ENCODE data around the gene ACBD7. TPM values are rescaled to one million over a fixed set of nuclear protein-coding genes. Genes with fewer than 3 reads are reported as not detected.

The ACBD7 gene
- total and polyA plus RNA-seq, 9 of the 15 experiments (the other 6 are each of a cell fraction or from before 2014, with no cell fraction given) = 0.21 to 3.2 (median 0.84) TPM

DNA sequence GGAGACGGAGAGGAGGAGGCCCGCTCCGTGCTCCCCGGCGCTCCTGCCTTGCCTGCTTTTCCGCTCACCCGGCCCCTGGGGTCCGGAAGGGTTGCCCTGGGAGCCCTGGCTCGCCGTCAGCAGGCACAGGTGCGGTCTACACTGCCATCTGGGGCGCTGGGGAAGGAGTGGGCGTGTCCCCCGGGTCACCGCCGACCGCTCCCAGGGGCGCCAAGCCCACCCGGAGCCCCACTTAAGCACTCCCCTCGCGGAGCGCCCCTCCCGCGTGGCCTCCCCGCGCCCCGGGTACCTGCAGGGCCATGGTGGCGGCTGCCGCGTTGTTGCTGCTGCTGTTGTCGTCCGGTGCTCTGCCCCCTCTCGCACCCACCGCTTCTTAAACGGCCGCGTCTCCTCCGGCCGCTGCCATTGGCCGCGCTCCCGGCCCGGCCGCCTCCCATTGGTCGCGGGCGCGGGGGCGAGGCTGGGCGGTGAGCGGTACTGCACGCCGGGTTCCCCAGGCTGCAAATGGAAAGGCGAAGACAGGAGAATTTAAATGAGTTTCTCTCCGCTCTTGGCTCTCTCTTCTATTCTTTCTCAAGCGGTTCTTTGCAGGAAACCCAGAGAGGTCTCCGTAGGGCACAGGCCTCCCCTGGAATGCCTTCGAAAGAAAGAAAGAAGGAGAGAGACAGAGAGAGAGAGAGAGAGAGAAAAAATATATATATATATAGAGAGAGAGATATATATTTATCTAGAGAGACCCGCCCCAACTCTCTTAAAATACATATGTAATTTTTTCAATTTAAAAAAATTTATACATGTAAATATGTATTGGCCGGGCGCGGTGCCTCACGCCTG, at the start of gene ACBD7 (continued):
- TF ChIP-seq, protein P1, sequence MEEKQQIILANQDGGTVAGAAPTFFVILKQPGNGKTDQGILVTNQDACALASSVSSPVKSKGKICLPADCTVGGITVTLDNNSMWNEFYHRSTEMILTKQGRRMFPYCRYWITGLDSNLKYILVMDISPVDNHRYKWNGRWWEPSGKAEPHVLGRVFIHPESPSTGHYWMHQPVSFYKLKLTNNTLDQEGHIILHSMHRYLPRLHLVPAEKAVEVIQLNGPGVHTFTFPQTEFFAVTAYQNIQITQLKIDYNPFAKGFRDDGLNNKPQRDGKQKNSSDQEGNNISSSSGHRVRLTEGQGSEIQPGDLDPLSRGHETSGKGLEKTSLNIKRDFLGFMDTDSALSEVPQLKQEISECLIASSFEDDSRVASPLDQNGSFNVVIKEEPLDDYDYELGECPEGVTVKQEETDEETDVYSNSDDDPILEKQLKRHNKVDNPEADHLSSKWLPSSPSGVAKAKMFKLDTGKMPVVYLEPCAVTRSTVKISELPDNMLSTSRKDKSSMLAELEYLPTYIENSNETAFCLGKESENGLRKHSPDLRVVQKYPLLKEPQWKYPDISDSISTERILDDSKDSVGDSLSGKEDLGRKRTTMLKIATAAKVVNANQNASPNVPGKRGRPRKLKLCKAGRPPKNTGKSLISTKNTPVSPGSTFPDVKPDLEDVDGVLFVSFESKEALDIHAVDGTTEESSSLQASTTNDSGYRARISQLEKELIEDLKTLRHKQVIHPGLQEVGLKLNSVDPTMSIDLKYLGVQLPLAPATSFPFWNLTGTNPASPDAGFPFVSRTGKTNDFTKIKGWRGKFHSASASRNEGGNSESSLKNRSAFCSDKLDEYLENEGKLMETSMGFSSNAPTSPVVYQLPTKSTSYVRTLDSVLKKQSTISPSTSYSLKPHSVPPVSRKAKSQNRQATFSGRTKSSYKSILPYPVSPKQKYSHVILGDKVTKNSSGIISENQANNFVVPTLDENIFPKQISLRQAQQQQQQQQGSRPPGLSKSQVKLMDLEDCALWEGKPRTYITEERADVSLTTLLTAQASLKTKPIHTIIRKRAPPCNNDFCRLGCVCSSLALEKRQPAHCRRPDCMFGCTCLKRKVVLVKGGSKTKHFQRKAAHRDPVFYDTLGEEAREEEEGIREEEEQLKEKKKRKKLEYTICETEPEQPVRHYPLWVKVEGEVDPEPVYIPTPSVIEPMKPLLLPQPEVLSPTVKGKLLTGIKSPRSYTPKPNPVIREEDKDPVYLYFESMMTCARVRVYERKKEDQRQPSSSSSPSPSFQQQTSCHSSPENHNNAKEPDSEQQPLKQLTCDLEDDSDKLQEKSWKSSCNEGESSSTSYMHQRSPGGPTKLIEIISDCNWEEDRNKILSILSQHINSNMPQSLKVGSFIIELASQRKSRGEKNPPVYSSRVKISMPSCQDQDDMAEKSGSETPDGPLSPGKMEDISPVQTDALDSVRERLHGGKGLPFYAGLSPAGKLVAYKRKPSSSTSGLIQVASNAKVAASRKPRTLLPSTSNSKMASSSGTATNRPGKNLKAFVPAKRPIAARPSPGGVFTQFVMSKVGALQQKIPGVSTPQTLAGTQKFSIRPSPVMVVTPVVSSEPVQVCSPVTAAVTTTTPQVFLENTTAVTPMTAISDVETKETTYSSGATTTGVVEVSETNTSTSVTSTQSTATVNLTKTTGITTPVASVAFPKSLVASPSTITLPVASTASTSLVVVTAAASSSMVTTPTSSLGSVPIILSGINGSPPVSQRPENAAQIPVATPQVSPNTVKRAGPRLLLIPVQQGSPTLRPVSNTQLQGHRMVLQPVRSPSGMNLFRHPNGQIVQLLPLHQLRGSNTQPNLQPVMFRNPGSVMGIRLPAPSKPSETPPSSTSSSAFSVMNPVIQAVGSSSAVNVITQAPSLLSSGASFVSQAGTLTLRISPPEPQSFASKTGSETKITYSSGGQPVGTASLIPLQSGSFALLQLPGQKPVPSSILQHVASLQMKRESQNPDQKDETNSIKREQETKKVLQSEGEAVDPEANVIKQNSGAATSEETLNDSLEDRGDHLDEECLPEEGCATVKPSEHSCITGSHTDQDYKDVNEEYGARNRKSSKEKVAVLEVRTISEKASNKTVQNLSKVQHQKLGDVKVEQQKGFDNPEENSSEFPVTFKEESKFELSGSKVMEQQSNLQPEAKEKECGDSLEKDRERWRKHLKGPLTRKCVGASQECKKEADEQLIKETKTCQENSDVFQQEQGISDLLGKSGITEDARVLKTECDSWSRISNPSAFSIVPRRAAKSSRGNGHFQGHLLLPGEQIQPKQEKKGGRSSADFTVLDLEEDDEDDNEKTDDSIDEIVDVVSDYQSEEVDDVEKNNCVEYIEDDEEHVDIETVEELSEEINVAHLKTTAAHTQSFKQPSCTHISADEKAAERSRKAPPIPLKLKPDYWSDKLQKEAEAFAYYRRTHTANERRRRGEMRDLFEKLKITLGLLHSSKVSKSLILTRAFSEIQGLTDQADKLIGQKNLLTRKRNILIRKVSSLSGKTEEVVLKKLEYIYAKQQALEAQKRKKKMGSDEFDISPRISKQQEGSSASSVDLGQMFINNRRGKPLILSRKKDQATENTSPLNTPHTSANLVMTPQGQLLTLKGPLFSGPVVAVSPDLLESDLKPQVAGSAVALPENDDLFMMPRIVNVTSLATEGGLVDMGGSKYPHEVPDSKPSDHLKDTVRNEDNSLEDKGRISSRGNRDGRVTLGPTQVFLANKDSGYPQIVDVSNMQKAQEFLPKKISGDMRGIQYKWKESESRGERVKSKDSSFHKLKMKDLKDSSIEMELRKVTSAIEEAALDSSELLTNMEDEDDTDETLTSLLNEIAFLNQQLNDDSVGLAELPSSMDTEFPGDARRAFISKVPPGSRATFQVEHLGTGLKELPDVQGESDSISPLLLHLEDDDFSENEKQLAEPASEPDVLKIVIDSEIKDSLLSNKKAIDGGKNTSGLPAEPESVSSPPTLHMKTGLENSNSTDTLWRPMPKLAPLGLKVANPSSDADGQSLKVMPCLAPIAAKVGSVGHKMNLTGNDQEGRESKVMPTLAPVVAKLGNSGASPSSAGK (IDR thresholded peaks at IDR 0.05) = peak; percentile 90
- TF ChIP-seq CREM (IDR thresholded peaks at IDR 0.05; ENCODE audit: low read depth) (peak; percentile 45), ZNF253 (CRISPR knock-in tag; conservative IDR thresholded peaks at IDR 0.05) (no peak), ZNF263 (CRISPR knock-in tag; IDR thresholded peaks at IDR 0.05; ENCODE audit: borderline replicate concordance) (peak; percentile 84), YBX1 (IDR thresholded peaks at IDR 0.05) (no peak), CTBP1 (IDR thresholded peaks at IDR 0.05; ENCODE audit: borderline replicate concordance) (peak; percentile 68; the same call in 1 of the 2 replicates), ZNF384 (IDR thresholded peaks at IDR 0.05; ENCODE audit: low read depth, low read length) (no peak), ZNF76 (CRISPR knock-in tag; IDR thresholded peaks at IDR 0.05; ENCODE audit: borderline replicate concordance) (no peak), RB1 (IDR thresholded peaks at IDR 0.05; ENCODE audit: low read depth) (peak; percentile 55; the same call in 1 of the 2 replicates), HIVEP1 (CRISPR knock-in tag; IDR thresholded peaks at IDR 0.05) (no peak), NRF1 (conservative IDR thresholded peaks at IDR 0.05 in 1 of 2, IDR thresholded peaks at IDR 0.05 in 1 of 2) (peak in 1 of 2 experiments; percentile 25; a peak in 1 of 4 replicates), RBFOX2 (IDR thresholded peaks at IDR 0.05; ENCODE audit: low read depth, low read length) (peak; percentile 63), NCOA4 (IDR thresholded peaks at IDR 0.05; ENCODE audit: partially characterized antibody) (no peak), HNRNPK (IDR thresholded peaks at IDR 0.05; ENCODE audit: low read depth, low read length, poor library complexity, severe bottlenecking) (no peak)
- TF ChIP-seq, protein P2, sequence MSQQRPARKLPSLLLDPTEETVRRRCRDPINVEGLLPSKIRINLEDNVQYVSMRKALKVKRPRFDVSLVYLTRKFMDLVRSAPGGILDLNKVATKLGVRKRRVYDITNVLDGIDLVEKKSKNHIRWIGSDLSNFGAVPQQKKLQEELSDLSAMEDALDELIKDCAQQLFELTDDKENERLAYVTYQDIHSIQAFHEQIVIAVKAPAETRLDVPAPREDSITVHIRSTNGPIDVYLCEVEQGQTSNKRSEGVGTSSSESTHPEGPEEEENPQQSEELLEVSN (IDR thresholded peaks at IDR 0.05; ENCODE audit: borderline replicate concordance in 1 of 2, extremely low read depth in 1 of 2, insufficient read depth in 1 of 2, insufficient read length in 1 of 2, low read depth in 1 of 2, low read length in 1 of 2, poor library complexity in 1 of 2, severe bottlenecking in 1 of 2) = peak; percentile 84 to 96
